Heart right ventricle (tissue), 16 donors: ENCODE measurements around the gene IL1A. TPM values are rescaled to one million over a fixed set of nuclear protein-coding genes. Genes with fewer than 3 reads are reported as not detected.

ENCODE experiments used
- ATAC-seq, 8 donors: fragments of 200-7000 bp; cut with Tn5 transposase; one replicate each; pipeline ENCODE4 v1.9.1; 2020; ENCODE audit warnings: mild to moderate bottlenecking in 8 of 8, moderate library complexity in 8 of 8, moderate number of reproducible peaks in 1 of 8
- DNase-seq, 2 donors: peaks; one replicate each; pipeline ENCODE4 v3.0.0-alpha.2; 2020
- H3K27ac ChIP-seq, 10 donors: fragments of 200-600 bp; sonication (generic) in 2 of 10; one replicate each; pipeline versions ENCODE4 v1.5.0 to v1.8.0; 2020 to 2022; ENCODE audit warnings: mild to moderate bottlenecking in 3 of 10
- H3K27me3 ChIP-seq, 7 donors: fragments of 200-600 bp; one replicate each; pipeline ENCODE4 v1.8.0; 2021 to 2022; ENCODE audit warnings: mild to moderate bottlenecking in 2 of 7
- H3K36me3 ChIP-seq, 9 donors: fragments of 200-600 bp; sonication (generic) in 1 of 9; one replicate each; pipeline versions ENCODE4 v1.5.0 to v1.8.0; 2020 to 2022; ENCODE audit warnings: mild to moderate bottlenecking in 2 of 9
- H3K4me1 ChIP-seq, 9 donors: fragments of 200-600 bp; sonication (generic) in 1 of 9; one replicate each; pipeline versions ENCODE4 v1.5.0 to v1.8.0; 2020 to 2022; ENCODE audit warnings: mild to moderate bottlenecking in 4 of 9
- H3K4me3 ChIP-seq, 10 donors: fragments of 200-600 bp; sonication (generic) in 2 of 10; one replicate each; pipeline versions ENCODE4 v1.5.0 to v1.8.0; 2020 to 2022; ENCODE audit warnings: mild to moderate bottlenecking in 7 of 10, moderate library complexity in 2 of 10
- H3K9me3 ChIP-seq, 11 donors: fragments of 200-600 bp in 10 of 11; sonication (generic) in 2 of 11; one replicate each; pipeline versions ENCODE4 v1.5.0 to v1.8.0; 2013 to 2022; ENCODE audit warnings: mild to moderate bottlenecking in 2 of 11, control low read depth in 1 of 11, moderate library complexity in 1 of 11
- CTCF ChIP-seq, 9 donors: fragments of 200-600 bp; sonication (generic) in 2 of 9; IDR thresholded peaks; one replicate each; pipeline versions ENCODE4 v1.5.0 to v1.8.0; 2021 to 2022; ENCODE audit warnings: antibody characterized with exemption in 9 of 9, mild to moderate bottlenecking in 5 of 9, moderate library complexity in 1 of 9
- WGBS, 2 donors: extraction: QIAGEN DNeasy Blood & Tissue Kit; methylation state at CpG; one replicate each; pipeline ENCODE4 v1.1.7; 2013; ENCODE audit warnings: inconsistent platforms in 1 of 2; 5-methylcytosine and 5-hydroxymethylcytosine counted together
- intact Hi-C, 10 donors: fragments of 100-400 bp; cut with DNase I; formaldehyde crosslinking; loops; one replicate each; pipeline versions ENCODE4 v1.11.1 to v1.14.2; 2022
- polyA plus RNA-seq, 2 donors: library from polyadenylated mRNA; stranded (reverse); fragments of 200-250 nt; gene quantifications; one replicate each; pipeline ENCODE4 v1.2.3, GENCODE V29; 2013
- total RNA-seq, 10 donors: library from RNA; stranded (reverse); fragmentation: NEBNext Ultra II Directional in 3 of 10; extraction: Animal tissue kit (Norgen Biotek cat#: 25700) in 3 of 10; gene quantifications; one replicate each; pipeline versions ENCODE4 v1.2.1 to v1.2.4, GENCODE V29; 2021 to 2023
- donor health status: Arrhythmogenic right ventricular cardiomyopathy.
- donor health status: ischemic (EF 13 %, LVEDD 7.1; RV severe dilation, severe dysfunction).
- donor health status: healthy with polysubstance abuse.
- donor health status: DM: no; HTN: yes; CAD: no.
- donor health status: DM: no; HTN: no; CAD: no.
- donor health status: ischemic (EF 25% LVEDD 6.9; RV normal size, moderate dysfunction).
- donor health status: ischemic (EF 25% LVEDD 5.7; RV mildly dilated, moderate dysfunction).
- donor health status: healthy.
- donor health status: DM: yes; HTN: yes; CAD: no.
- donor health status: Ischemic cardiomyopathy.
- donor health status: ischemic (EF 35%, LVEDD 5.7; RV mildly dilated, moderate dysfunction).
- donor health status: nonischemic (EF 11% LVEDD 7.7; RV severe dilation, severe dysfunction).
- donor health status: DM: yes; HTN: yes; CAD: no.
- donor health status: PGD.
- donor health status: ischemic (EF 29% LVEDD 5.4; RV normal size, mild dysfunction).
- donor health status: nonischemic (EF 23%, LVEDD 6.1; RV moderate dilation, normal function).

Gene IL1A
- total and polyA plus RNA-seq, 12 donors: 0.01 TPM; not detected in 11

- no peak overlapping the region for H3K4me3 ChIP-seq
- intact Hi-C loops: no loop called here
- no peaks in the 10 kb centered on the region for H3K9me3 ChIP-seq
- H3K27me3 ChIP-seq: peaks cover 0 to 10% (median 0%) of the 10 kb centered on the region in 7 donors
- WGBS, 2 donors: 48 to 50% methylated on average over 4 of the region's 4 CpGs
- H3K4me1 ChIP-seq: peaks cover 0 to 18% (median 0%) of the 10 kb centered on the region in 9 donors
- DNase-seq (no peak), ATAC-seq (peak in 1 of 8 donors; percentile 38)
- H3K27ac ChIP-seq: no peak overlapping the region
- TF ChIP-seq CTCF (IDR thresholded peaks at IDR 0.05): no peak
- H3K36me3 ChIP-seq: peaks cover 0 to 4% (median 0%) of the 10 kb centered on the region in 9 donors
Measured at GRCh38 chr2:112733456-112733855, 50.8 kb downstream of the IL1A start.

- DNase-seq (no peak), ATAC-seq (no peak)
- no peak for TF ChIP-seq CTCF (IDR thresholded peaks at IDR 0.05)
- no peak overlapping the region for H3K4me3 ChIP-seq
- H3K27ac ChIP-seq: no peak overlapping the region
- intact Hi-C loops: no loop called here
- H3K4me1 ChIP-seq: peaks cover 0 to 27% (median 2%) of the 10 kb centered on the region in 9 donors
- WGBS, 2 donors: 90 to 94% methylated on average over 2 of the region's 2 CpGs
- H3K27me3 ChIP-seq: peaks cover 0 to 27% (median 5%) of the 10 kb centered on the region in 7 donors
- no peaks in the 10 kb centered on the region for H3K36me3 ChIP-seq
- no peaks in the 10 kb centered on the region for H3K9me3 ChIP-seq
Measured at GRCh38 chr2:112731479-112731878, 52.8 kb downstream of the IL1A start.

GRCh38 chr2:112730791-112731190 is 53.5 kb downstream of the IL1A start:
- 84 to 86% methylated on average over 5 of the region's 5 CpGs for WGBS, 2 donors
- intact Hi-C loops: no loop called here

GRCh38 chr2:112730216-112730615 is 54.1 kb downstream of the IL1A start:
- H3K36me3 ChIP-seq: no peaks in the 10 kb centered on the region
- no peaks in the 10 kb centered on the region for H3K9me3 ChIP-seq
- H3K4me3 ChIP-seq: no peak overlapping the region
- no peak overlapping the region for H3K27ac ChIP-seq
- WGBS, 2 donors: 82 to 83% methylated on average over 8 of the region's 8 CpGs
- intact Hi-C loops: no loop called here
- ATAC-seq (no peak), DNase-seq (no peak)
- H3K4me1 ChIP-seq: peaks cover 0 to 29% (median 4%) of the 10 kb centered on the region in 9 donors
- peaks cover 0 to 27% (median 5%) of the 10 kb centered on the region in 7 donors for H3K27me3 ChIP-seq
- no peak for TF ChIP-seq CTCF (IDR thresholded peaks at IDR 0.05)

More at GRCh38 chr2:112730791-112731190, 53.5 kb downstream of the IL1A start:
- H3K36me3 ChIP-seq: no peaks in the 10 kb centered on the region
- DNase-seq (no peak), ATAC-seq (no peak)
- no peak overlapping the region for H3K4me3 ChIP-seq
- peaks cover 0 to 29% (median 4%) of the 10 kb centered on the region in 9 donors for H3K4me1 ChIP-seq
- no peak overlapping the region for H3K27ac ChIP-seq
- H3K27me3 ChIP-seq: peaks cover 0 to 27% (median 5%) of the 10 kb centered on the region in 7 donors
- H3K9me3 ChIP-seq: no peaks in the 10 kb centered on the region
- TF ChIP-seq CTCF (IDR thresholded peaks at IDR 0.05): no peak
